HL-60 (cell line): Measurements from ENCODE around the gene TBX4.

Source experiments
- DNase-seq, 2 experiments: peaks; one replicate each; pipeline ENCODE4 v3.0.0-alpha.2; 2010 to 2020; ENCODE audit warnings: low read depth in 1 of 2, low spot score in 1 of 2
- H3K27ac ChIP-seq: fragments of 250-450 bp; sonication (Bioruptor Pico); replicated peaks from 2 replicates; pipeline ENCODE4 v1.5.1; 2020; ENCODE audit warnings: mild to moderate bottlenecking, moderate library complexity
- H3K27me3 ChIP-seq: fragments of 250-450 bp; sonication (Bioruptor Pico); 2 replicates; pipeline ENCODE4 v1.5.1; 2021; ENCODE audit warnings: mild to moderate bottlenecking, moderate library complexity; ENCODE audit not compliant: insufficient read depth, poor library complexity, severe bottlenecking
- H3K4me3 ChIP-seq: replicated peaks from 2 replicates; pipeline ENCODE4 v1.5.1; 2011; ENCODE audit warnings: mild to moderate bottlenecking, control low read depth, low read length; ENCODE audit not compliant: insufficient read depth
- CTCF ChIP-seq: IDR thresholded peaks from one replicate; pipeline ENCODE4 v1.5.1; 2011; ENCODE audit warnings: low read length, control low read depth, inconsistent platforms; ENCODE audit not compliant: insufficient read depth
- GABPA ChIP-seq: IDR thresholded peaks from 2 replicates; pipeline ENCODE4 v1.6.1; 2012; ENCODE audit warnings: low read depth
- POLR2AphosphoS5 ChIP-seq: IDR thresholded peaks from 2 replicates; pipeline ENCODE4 v1.6.1; 2012; ENCODE audit warnings: low read depth
- SPI1 ChIP-seq: IDR thresholded peaks from 2 replicates; pipeline ENCODE4 v1.6.1; 2012; ENCODE audit warnings: low read depth, mild to moderate bottlenecking, borderline replicate concordance
- TF ChIP-seq, protein P1 (sequence below): IDR thresholded peaks from 2 replicates; pipeline ENCODE4 v1.6.1; 2012; ENCODE audit warnings: low read depth; ENCODE audit not compliant: insufficient replicate concordance

Gene TBX4

GRCh38 chr17:61475726-61476125 is 23.5 kb downstream of the TBX4 start:
- Histone ChIP-seq H3K4me3 (no peak overlapping the region), H3K27me3 (peaks cover 5% of the 10 kb centered on the region), H3K27ac (no peak overlapping the region)
- TF ChIP-seq GABPA (no peak), CTCF (no peak), SPI1 (no peak), POLR2AphosphoS5 (no peak)
- TF ChIP-seq, protein P1, sequence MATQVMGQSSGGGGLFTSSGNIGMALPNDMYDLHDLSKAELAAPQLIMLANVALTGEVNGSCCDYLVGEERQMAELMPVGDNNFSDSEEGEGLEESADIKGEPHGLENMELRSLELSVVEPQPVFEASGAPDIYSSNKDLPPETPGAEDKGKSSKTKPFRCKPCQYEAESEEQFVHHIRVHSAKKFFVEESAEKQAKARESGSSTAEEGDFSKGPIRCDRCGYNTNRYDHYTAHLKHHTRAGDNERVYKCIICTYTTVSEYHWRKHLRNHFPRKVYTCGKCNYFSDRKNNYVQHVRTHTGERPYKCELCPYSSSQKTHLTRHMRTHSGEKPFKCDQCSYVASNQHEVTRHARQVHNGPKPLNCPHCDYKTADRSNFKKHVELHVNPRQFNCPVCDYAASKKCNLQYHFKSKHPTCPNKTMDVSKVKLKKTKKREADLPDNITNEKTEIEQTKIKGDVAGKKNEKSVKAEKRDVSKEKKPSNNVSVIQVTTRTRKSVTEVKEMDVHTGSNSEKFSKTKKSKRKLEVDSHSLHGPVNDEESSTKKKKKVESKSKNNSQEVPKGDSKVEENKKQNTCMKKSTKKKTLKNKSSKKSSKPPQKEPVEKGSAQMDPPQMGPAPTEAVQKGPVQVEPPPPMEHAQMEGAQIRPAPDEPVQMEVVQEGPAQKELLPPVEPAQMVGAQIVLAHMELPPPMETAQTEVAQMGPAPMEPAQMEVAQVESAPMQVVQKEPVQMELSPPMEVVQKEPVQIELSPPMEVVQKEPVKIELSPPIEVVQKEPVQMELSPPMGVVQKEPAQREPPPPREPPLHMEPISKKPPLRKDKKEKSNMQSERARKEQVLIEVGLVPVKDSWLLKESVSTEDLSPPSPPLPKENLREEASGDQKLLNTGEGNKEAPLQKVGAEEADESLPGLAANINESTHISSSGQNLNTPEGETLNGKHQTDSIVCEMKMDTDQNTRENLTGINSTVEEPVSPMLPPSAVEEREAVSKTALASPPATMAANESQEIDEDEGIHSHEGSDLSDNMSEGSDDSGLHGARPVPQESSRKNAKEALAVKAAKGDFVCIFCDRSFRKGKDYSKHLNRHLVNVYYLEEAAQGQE, result no peak
- no peak for DNase-seq

GRCh38 chr17:61476476-61477203 is 24.4 kb downstream of the TBX4 start:
- peaks cover 5% of the 10 kb centered on the region for H3K27me3 ChIP-seq
- H3K27ac ChIP-seq, result no peak overlapping the region
- no peak overlapping the region for H3K4me3 ChIP-seq
- DNase-seq, result no peak
- TF ChIP-seq CTCF (no peak), POLR2AphosphoS5 (no peak), GABPA (no peak), SPI1 (no peak)
- TF ChIP-seq, protein P1, result no peak

GRCh38 chr17:61477204-61477834 is 25.1 kb downstream of the TBX4 start:
- no peak for TF ChIP-seq SPI1
- TF ChIP-seq, protein P1, result no peak
- no peak for TF ChIP-seq GABPA
- TF ChIP-seq CTCF, result no peak
- TF ChIP-seq POLR2AphosphoS5, result no peak
- H3K27ac ChIP-seq, result no peak overlapping the region

More at GRCh38 chr17:61477204-61477834, 25.1 kb downstream of the TBX4 start:
- DNase-seq, result no peak
- Histone ChIP-seq H3K27me3 (peaks cover 5% of the 10 kb centered on the region), H3K4me3 (no peak overlapping the region)
